Esophagus muscularis mucosa (tissue), 4 donors: ENCODE measurements around the gene C1QTNF1.

Source experiments
- EP300 ChIP-seq: sonication (generic); formaldehyde crosslinking; IDR thresholded peaks from one replicate; pipeline ENCODE4 v1.6.1; 2017; ENCODE audit warnings: antibody characterized with exemption
- POLR2A ChIP-seq: fragments of 450-650 bp; IDR thresholded peaks from one replicate; pipeline ENCODE4 v1.6.1; 2017; ENCODE audit warnings: antibody characterized with exemption, moderate library complexity, mild to moderate bottlenecking, low read depth
- POLR2AphosphoS5 ChIP-seq, 2 donors: sonication (generic); formaldehyde crosslinking; IDR thresholded peaks; one replicate each; pipeline ENCODE4 v1.6.1; 2017; ENCODE audit warnings: antibody characterized with exemption in 2 of 2
- TF ChIP-seq, protein P1 (sequence below), 3 experiments: fragments of 200-600 bp in 2 of 3; fragments of 450-650 bp in 1 of 3; sonication (generic) in 2 of 3; IDR thresholded peaks; one replicate each; pipeline ENCODE4 v1.5.1; 2017 to 2019; ENCODE audit warnings: antibody characterized with exemption in 3 of 3, mild to moderate bottlenecking in 2 of 3, moderate library complexity in 1 of 3

DNA sequence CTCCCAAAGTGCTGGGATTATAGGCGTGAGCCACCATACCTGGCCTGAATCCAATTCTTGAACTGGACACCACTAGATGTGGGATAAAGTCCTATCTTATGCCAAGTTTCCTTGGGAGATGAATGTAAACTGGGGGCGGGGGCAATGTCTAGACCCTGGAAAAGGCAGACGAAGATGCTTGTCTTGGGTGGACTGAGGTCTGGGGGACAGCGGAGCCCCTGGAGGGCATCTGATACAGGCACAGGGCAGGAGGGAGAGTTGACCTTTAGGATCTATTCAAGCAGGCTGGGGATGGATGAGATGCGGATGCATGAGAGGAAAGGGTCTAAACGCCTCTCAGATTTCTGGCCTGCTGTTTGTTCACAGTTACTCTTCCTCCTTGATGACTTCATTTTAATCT lies 11.7 kb downstream of the C1QTNF1 start:
- TF ChIP-seq, protein P1, sequence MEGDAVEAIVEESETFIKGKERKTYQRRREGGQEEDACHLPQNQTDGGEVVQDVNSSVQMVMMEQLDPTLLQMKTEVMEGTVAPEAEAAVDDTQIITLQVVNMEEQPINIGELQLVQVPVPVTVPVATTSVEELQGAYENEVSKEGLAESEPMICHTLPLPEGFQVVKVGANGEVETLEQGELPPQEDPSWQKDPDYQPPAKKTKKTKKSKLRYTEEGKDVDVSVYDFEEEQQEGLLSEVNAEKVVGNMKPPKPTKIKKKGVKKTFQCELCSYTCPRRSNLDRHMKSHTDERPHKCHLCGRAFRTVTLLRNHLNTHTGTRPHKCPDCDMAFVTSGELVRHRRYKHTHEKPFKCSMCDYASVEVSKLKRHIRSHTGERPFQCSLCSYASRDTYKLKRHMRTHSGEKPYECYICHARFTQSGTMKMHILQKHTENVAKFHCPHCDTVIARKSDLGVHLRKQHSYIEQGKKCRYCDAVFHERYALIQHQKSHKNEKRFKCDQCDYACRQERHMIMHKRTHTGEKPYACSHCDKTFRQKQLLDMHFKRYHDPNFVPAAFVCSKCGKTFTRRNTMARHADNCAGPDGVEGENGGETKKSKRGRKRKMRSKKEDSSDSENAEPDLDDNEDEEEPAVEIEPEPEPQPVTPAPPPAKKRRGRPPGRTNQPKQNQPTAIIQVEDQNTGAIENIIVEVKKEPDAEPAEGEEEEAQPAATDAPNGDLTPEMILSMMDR (IDR thresholded peaks at IDR 0.05): no peak
- TF ChIP-seq POLR2A (no peak), EP300 (no peak), POLR2AphosphoS5 (IDR thresholded peaks at IDR 0.05) (no peak)
